Large intestine (tissue), 3 donors: ENCODE measurements around the gene SLC39A5. TPM values are rescaled to one million over a fixed set of nuclear protein-coding genes. Genes with fewer than 3 reads are reported as not detected.

ENCODE experiments used
- DNase-seq, 2 donors: peaks; one replicate each; pipeline versions ENCODE4 v3.0.0 to v3.0.0-alpha.2; 2013
- H3K27ac ChIP-seq: one replicate; pipeline ENCODE4 v1.5.1; 2013; ENCODE audit warnings: low read length
- H3K27me3 ChIP-seq: 2 replicates; pipeline ENCODE4 v1.6.1; 2013; ENCODE audit warnings: low read length; ENCODE audit not compliant: control insufficient read depth, insufficient read depth
- H3K36me3 ChIP-seq: 2 replicates; pipeline ENCODE4 v1.6.1; 2013; ENCODE audit warnings: low read length; ENCODE audit not compliant: control insufficient read depth, insufficient read depth
- H3K4me1 ChIP-seq: one replicate; pipeline ENCODE4 v1.6.1; 2013; ENCODE audit warnings: low read length; ENCODE audit not compliant: control insufficient read depth, insufficient read depth
- H3K4me3 ChIP-seq: one replicate; pipeline ENCODE4 v1.5.1; 2013; ENCODE audit warnings: low read length
- H3K9me3 ChIP-seq: one replicate; pipeline ENCODE4 v1.6.1; 2013; ENCODE audit warnings: mild to moderate bottlenecking, low read depth, low read length, moderate library complexity; ENCODE audit not compliant: control insufficient read depth
- WGBS: methylation state at CpG from one replicate; pipeline ENCODE4 v1.1.5; 2013; ENCODE audit warnings: low lambda C conversion rate; ENCODE audit not compliant: insufficient coverage; 5-methylcytosine and 5-hydroxymethylcytosine counted together
- polyA plus RNA-seq: library from polyadenylated mRNA; unstranded; fragments of 120-200 nt; gene quantifications from one replicate; pipeline ENCODE4 v1.2.1, GENCODE V29; 2013

Gene SLC39A5
- polyA plus RNA-seq, 1 donor: 524 TPM

DNA sequence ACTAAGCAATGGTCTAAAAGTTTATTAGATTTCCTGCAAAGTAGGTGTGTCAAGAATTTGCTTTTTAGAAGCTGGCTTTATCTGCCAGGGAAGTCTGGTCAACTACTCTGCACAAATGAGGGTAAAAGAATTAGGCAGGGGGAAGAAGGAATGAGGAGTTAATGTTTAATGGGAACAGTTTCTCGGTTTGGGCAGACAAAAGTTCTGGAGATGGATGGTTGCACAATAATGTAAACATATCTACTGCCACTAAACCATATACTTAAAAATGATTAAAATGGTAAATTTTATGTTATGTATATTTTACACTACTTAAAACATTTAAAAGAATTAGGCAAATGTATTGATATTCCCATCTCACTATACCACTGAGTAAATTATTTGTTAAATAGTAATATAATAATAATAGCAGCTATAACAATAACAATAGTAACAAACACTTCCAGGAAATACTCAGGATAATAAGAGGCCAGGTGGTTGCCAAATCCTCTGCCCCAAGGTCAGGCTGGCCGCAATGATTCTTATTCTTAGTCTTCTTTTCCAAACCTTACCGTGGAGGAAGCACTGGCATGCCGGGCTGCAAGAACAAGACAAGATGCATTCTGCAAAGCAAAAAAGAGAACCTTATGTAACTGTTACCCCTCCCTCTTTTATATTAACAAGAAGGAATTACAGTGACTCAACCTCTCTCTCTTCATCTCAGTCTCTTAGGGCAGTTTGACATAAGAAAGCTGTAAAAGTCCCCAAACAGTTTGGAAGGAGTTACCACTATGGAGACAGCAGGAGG, 56.4 kb downstream of the SLC39A5 start:
- Histone ChIP-seq H3K9me3 (no peaks in the 10 kb centered on the region), H3K27me3 (no peaks in the 10 kb centered on the region), H3K27ac (no peak overlapping the region), H3K4me3 (no peak overlapping the region), H3K36me3 (peaks cover 65% of the 10 kb centered on the region), H3K4me1 (no peaks in the 10 kb centered on the region)
- DNase-seq: no peak
- 93% methylated on average over 2 of the region's 4 CpGs for WGBS

Other genes starting within 250 kb of the SLC39A5 start
- gene SUOX, start 232.8 kb upstream of the SLC39A5 start, polyA plus RNA-seq: 44.1 TPM
- gene IKZF4, start 209.0 kb upstream of the SLC39A5 start, polyA plus RNA-seq: 13.5 TPM
- 232 TPM for gene RPS26, start 188.1 kb upstream of the SLC39A5 start, polyA plus RNA-seq
- gene ERBB3, start 149.9 kb upstream of the SLC39A5 start, polyA plus RNA-seq: 326 TPM
- gene PA2G4, start 125.5 kb upstream of the SLC39A5 start, polyA plus RNA-seq: 131 TPM
- gene RPL41, start 113.4 kb upstream of the SLC39A5 start, polyA plus RNA-seq: 5,871 TPM
- 4.5 TPM for gene ZC3H10, start 111.8 kb upstream of the SLC39A5 start, polyA plus RNA-seq
- gene ESYT1, start 101.8 kb upstream of the SLC39A5 start, polyA plus RNA-seq: 42.7 TPM
- 59.5 TPM for gene MYL6B, start 77.5 kb upstream of the SLC39A5 start, polyA plus RNA-seq
- 1,754 TPM for gene MYL6, start 71.7 kb upstream of the SLC39A5 start, polyA plus RNA-seq
- 70.7 TPM for gene SMARCC2, start 40.6 kb upstream of the SLC39A5 start, polyA plus RNA-seq
- 32.2 TPM for gene RNF41, start 8.1 kb upstream of the SLC39A5 start, polyA plus RNA-seq
- gene NABP2, start 5.7 kb upstream of the SLC39A5 start, polyA plus RNA-seq: 29.1 TPM
- gene ANKRD52, start 28.3 kb downstream of the SLC39A5 start, polyA plus RNA-seq: 25.1 TPM
- 12.1 TPM for gene COQ10A, start 36.9 kb downstream of the SLC39A5 start, polyA plus RNA-seq
- gene CS, start 70.3 kb downstream of the SLC39A5 start, polyA plus RNA-seq: 143 TPM
- gene CNPY2, start 85.9 kb downstream of the SLC39A5 start, polyA plus RNA-seq: 179 TPM
- 85.5 TPM for gene PAN2, start 103.9 kb downstream of the SLC39A5 start, polyA plus RNA-seq
- gene IL23A, start 108.8 kb downstream of the SLC39A5 start, polyA plus RNA-seq: 0.75 TPM
- 124 TPM for gene STAT2, start 130.1 kb downstream of the SLC39A5 start, polyA plus RNA-seq
- gene APOF, start 132.8 kb downstream of the SLC39A5 start, polyA plus RNA-seq: 0.06 TPM
- gene TIMELESS, start 219.4 kb downstream of the SLC39A5 start, polyA plus RNA-seq: 21.4 TPM
- gene MIP, start 224.6 kb downstream of the SLC39A5 start, polyA plus RNA-seq: 0.24 TPM
- gene SPRYD4, start 238.5 kb downstream of the SLC39A5 start, polyA plus RNA-seq: 4.7 TPM